Activated CD8-positive, alpha-beta memory T cell treated with anti-CD3 and anti-CD28 coated beads, Interleukin-2, amount 50 U/mL, for 4 hours (primary cell): ENCODE data around the gene P3H3.

Experiments used
- DNase-seq: peaks from one replicate; pipeline ENCODE4 v3.0.0-alpha.2; 2020

P3H3 gene

DNA sequence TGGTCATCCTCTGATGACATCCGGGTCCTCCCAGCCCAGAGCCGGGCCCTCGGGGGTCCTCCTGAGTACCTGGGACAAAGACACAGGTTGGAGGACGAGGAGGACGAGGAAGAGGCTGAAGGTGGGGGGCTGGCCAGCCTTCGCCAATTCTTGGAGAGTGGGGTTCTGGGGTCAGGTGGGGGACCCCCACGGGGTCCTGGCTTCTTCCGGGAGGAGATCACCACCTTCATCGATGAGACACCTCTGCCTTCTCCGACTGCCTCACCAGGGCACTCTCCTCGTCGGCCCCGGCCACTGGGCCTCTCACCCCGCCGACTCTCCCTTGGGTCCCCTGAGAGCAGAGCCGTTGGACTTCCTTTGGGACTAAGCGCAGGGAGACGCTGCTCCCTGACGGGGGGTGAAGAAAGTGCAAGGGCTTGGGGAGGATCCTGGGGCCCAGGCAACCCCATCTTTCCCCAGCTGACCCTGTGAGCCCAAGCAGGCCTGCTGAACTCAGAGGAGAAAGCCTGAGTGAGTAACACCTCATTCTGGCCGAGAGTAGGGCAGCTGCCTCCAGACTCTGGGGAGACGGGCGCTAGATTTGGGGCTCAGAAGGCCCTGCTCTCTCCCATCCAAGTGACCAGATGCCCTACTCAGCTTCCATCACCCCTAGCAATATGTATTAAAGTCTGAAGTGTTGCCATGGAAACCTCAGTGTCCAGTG lies 1.3 kb upstream of the P3H3 start:
- DNase-seq, result no peak

DNA sequence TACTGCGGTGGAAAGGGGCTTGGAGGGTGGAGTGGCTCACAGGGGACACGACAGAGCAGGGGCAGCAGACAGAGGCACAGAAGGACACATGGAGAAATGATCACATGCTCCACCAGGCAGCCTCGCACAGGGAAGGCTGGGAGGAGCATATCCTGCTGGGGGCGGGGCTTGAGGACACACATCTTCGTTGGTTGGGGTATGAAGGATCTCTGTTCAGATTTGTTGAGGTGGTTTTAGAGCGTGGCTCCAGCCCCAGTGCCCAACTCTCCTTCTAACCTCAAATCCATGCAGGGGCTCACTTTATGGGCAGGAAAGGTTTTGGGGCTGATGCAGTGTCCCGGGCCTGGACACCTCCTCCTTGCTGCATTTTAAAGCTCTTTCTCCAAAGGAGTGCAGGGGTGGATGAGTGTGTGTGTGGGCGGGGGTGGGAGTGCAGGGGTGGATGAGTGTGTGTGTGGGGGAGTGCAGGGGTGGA lies 733 bp upstream of the P3H3 start:
- peak; percentile 47 for DNase-seq

DNA sequence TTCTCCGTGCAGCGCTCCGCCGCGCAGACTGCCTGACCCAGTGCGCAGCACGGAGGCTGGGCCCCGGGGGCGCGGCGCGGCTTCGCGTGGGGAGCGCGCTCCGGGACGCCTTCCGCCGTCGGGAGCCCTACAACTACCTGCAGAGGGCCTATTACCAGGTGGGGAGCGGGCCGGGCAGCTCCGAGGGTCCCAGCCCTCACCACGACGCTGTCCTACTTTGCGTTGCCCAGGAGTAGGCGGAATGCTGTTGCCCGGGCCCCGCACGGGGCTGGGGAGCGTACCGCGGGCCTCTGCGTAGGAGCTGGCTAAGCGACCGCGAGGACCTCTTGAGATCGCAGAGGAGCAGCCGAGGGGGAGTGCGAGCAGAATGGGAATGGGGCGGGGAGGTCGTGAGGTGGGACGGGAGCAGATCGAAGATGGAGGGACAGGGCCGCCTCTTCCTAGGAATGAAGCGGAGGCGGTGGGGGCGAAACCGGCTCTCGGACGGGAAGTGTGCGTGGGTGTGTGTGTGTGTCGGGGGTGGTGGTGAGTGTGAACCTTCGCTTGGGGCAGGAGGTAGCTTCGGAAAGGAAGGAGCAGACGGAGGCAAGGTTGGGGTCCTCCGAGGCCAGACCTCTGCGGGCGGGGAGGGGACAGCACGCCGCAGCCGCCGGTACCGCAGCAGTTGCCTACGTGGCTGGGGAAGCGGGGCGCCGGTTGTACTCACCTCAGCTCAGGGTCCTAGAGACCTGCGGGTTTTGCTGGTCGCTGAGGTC lies 751 bp downstream of the P3H3 start:
- DNase-seq, result peak; percentile 46

DNA sequence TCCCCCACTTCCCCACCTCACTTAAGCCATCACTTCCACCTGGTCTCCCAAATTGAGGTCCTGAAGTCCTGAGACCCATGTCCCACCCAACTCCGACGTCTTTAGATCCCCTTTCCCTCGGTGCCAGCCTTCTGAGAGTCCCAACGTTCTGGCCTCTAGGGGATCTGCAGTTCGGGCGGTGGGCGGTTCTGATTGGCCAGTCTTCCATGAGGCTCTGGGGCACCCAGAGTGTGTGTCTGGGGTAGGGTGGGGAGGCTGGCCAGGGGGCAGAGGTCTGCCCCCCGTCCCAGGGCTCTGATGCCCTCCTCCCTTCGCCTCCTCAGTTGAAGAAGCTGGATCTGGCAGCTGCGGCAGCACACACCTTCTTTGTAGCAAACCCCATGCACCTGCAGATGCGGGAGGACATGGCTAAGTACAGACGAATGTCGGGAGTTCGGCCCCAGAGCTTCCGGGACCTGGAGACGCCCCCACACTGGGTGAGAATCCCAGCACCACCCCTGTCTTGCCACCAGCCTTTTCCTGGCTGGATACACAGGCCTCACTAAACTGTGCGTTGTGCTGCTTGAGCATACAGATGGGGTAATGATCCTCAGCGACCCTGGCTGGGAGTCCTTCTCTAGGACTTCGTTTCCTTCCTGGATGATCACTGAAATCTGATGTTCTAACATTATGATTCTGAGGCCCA lies 1.5 kb downstream of the P3H3 start:
- DNase-seq, result no peak

DNA sequence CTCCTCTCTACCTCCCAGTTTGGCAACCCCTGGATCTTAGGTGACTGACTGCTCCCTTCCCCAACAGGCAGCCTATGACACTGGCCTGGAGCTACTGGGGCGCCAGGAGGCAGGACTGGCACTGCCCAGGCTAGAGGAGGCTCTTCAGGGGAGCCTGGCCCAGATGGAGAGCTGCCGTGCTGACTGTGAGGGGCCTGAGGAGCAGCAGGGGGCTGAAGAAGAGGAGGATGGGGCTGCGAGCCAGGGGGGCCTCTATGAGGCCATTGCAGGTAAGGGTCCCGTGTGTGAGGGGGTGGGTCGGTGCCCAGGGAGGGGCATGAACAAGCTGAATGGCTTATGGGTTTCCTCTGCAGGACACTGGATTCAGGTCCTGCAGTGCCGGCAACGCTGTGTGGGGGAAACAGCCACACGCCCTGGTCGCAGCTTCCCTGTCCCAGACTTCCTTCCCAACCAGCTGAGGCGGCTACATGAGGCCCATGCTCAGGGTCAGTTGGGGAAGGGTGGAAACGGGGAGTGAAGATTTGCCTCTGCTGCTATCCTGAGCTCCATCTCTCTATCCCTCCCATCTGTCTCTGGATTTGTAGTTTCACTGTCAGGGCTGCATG lies 2.2 kb downstream of the P3H3 start:
- no peak for DNase-seq

DNA sequence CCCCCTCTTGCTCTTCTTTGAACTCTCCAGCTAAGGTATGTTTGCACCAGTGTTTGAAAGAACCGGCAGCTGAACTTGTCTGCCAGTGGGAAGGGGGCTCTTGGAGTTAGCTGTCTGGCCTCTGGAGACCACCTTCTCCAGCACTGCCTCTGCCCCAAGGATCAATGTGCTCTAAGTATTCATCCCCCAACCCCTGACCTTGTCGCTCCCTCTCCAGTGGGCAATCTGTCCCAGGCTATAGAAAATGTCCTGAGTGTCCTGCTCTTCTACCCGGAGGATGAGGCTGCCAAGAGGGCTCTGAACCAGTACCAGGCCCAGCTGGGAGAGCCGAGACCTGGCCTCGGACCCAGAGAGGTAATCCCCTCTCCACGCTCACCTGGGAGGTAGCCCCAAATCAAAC lies 2.8 kb downstream of the P3H3 start:
- DNase-seq, result no peak

DNA sequence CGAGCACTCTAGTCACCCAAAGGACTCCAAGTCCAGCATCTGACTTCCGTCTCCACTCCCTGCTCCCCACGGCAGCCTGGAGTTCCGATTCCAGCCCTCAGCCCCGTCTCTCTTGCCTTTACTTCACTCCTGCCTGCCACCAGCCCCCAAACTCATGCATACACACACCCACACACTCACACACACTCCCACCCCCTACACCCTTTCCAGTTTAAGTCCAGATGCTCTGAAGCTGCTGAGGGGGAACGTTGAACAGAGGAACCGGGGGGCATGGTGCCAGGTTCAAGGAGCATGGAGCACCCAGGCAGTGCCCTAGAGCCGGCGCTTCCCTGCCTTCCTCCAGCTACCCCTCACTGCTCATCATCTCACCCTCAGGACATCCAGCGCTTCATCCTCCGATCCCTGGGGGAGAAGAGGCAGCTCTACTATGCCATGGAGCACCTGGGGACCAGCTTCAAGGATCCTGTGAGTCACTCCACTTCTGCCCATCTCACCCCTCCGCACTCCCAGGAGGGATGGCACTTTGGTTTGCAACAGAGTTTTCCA lies 3.3 kb downstream of the P3H3 start:
- DNase-seq, result no peak

DNA sequence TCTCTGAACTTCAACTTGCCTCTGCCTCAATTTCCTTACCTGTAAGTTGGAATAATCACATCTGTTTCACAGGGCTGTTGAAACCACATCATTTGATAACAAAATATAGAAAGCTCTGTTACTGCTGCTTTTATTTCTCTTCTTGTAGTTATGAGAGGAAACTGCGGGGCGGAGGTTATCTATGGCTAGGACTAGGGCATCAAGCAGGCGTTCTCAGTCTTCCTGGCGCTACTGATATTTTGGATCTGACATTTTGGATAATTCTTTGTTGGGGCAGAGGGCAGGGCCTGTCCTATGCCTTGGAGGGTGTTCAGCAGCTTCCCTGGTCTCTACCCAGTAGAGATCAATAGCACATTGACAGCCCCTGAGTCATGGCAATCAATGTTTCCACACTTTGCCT lies 3.9 kb downstream of the P3H3 start:
- no peak for DNase-seq

DNA sequence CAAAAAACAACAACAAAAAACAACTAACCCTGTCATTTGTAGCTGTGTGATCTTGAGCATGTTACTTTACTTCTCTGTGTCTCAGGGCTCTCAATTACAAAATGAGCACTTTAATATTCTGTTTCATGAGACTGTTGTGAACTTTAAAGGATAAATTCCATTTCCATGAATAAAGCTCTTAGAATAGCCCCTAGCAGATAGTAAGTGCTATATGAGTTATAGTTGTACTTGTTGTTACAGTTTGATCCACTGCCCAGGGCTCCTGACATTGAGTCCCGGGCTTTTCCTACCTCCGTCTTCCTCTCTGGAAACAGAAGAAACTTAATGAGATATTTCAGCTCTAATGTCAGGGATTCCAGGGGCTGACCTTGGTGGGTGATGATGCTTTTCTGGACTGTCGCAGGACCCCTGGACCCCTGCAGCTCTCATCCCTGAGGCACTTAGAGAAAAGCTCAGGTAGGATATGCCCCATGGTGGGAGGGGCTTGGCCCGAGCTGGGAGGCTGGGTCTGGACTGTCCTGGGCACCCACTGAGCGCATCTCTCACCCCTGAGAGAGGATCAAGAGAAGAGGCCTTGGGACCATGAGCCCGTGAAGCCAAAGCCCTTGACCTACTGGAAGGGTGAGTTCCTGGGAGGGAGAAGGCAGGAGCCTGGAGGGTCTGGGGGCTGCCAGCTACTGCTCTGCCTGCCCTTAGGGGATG lies 5.1 kb downstream of the P3H3 start:
- no peak for DNase-seq

DNA sequence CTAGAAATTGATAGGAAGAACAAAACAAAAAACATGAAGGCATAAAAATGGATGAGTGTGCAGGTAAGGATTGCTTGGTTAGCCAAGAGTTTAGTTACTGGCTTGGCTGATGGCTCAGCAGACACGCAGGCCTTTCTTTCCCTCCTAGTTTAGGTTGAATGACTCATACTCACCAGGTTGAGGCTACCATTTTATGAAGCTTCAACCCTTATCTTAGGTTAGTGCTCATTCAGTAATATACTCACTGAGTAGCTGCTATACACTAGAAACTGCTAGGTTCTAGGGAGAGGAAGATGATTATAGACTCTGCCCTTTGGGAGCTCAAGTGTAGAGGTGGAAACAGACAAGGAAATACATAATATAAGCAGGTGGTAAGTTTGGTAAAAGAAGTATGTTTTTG lies 6.0 kb downstream of the P3H3 start:
- DNase-seq, result no peak

DNA sequence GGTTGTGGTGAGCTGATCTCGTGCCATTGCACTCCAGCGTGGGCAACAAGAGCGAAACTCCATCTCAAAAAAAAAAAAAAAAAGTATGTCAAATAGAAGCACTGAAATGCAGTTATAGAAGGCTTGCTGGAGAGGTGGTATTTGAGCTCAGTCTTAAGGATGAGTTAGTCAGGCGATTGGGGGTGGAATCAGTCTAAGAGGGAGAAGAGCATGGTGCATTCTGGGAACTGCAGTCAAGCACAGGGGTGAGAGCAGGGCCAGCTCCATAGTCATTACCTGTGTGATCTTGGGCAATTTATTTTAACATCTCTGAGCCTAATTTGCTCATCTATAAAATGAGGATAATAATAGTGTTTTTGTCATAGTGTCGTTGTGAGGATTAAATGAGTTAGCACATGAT lies 6.7 kb downstream of the P3H3 start:
- DNase-seq, result no peak

DNA sequence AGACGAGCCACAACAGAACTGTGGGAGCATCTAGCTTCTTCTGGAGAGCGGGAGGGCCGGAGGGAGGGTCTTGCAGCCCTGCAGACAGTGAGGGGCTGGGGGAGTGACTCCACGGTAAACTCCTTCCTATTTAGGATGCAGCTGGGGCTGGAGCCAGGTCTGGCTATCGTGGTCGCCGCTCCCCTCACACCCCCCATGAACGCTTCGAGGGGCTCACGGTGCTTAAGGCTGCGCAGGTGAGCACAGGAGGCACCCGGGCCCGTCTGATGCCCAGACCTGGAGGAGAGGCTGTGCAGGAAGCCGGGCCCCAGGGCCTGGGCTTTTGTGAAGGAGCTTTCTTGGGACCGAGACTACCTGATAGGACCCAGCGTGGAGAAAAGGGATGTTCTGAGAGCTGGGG lies 8.6 kb downstream of the P3H3 start:
- DNase-seq, result no peak

DNA sequence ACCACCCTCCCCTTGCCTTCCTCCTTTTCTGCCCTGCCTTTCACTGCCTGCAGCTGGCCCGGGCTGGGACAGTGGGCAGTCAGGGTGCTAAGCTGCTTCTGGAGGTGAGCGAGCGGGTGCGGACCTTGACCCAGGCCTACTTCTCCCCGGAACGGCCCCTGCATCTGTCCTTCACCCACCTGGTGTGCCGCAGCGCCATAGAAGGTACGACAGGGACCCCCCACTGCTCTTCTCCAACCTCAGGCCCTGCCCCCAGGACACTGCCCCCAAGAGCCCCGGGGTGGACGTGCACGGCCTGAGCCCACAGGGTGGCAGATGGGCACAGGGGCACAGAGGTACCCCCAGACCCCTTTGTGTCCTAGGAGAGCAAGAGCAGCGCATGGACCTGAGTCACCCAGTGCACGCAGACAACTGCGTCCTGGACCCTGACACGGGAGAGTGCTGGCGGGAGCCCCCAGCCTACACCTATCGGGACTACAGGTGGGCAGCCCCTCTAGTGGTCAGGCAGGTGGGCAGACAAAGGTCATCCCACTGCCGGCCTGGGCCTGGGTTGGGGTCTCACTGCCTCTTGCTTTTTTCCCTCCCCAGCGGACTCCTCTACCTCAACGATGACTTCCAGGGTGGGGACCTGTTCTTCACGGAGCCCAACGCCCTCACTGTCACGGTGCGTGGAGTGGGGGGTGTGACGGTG lies 9.3 kb downstream of the P3H3 start:
- DNase-seq, result no peak

DNA sequence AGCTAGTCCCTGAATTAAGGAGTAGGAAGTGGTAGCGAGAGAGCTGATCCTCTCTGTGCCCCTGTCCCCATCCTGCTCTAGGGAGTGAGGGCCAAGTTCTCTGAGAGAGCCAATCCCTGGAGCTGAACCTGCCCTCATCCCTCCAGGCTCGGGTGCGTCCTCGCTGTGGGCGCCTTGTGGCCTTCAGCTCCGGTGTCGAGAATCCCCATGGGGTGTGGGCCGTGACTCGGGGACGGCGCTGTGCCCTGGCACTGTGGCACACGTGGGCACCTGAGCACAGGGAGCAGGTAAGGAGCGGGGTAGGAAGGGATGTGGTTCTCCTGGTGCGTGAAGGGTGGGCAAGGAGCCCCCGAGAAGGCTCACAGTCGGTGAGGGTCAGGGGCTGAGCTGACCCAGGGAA lies 10.6 kb downstream of the P3H3 start:
- DNase-seq, result no peak

DNA sequence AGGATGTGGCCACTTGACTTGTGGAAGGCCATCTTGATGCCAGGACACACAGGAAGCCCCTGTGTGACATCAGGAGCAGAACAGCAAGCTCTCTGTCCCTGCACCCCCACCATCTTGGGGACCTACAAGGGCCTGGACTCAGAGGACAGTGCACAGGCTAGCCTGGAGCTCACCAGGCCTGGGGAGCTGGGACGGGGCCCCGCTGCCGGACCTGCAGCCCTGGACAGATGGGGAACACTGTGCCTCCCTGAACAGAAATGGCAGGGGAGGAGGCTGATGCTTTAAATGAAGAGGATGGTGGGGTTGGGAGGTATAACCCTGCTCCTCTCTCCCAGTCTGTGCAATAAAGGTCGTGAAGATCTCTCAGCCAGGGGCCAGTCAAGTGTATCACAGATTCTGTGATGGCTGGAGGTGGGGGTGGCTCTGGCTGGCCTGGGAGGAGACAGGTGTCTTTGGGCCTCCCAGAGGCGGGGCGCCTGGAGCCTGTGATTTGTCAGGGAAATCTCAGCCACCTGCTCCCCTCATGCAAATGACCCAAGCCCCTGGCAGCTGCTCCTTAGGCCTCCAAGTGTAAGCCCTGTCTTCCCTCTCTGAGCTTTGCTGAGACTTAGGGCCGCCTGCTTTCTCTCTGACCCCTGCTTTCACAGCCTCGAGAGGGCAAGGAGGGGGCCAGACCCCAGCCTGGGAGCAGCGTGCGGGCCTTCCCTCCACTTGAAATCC lies 11.4 kb downstream of the P3H3 start:
- no peak for DNase-seq

DNA sequence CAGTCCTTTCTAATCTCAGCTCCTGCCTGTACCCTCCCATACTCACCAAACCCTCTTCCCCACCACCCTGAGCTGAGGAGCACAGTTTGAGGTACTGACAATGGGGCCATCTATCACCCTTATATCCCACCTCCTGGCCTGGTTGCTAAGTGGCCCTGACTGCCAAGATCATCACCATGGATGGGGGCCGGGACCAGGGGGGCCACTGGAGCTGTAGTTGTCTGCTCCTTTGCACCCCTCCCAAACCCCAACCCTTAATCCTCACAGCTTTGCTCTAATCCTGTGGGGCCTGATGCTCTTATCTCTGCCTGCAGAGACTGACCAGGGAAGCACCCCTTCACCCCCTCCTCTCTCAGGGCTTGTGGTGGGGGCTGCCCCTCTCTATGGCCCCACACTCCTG lies 12.1 kb downstream of the P3H3 start:
- no peak for DNase-seq

DNA sequence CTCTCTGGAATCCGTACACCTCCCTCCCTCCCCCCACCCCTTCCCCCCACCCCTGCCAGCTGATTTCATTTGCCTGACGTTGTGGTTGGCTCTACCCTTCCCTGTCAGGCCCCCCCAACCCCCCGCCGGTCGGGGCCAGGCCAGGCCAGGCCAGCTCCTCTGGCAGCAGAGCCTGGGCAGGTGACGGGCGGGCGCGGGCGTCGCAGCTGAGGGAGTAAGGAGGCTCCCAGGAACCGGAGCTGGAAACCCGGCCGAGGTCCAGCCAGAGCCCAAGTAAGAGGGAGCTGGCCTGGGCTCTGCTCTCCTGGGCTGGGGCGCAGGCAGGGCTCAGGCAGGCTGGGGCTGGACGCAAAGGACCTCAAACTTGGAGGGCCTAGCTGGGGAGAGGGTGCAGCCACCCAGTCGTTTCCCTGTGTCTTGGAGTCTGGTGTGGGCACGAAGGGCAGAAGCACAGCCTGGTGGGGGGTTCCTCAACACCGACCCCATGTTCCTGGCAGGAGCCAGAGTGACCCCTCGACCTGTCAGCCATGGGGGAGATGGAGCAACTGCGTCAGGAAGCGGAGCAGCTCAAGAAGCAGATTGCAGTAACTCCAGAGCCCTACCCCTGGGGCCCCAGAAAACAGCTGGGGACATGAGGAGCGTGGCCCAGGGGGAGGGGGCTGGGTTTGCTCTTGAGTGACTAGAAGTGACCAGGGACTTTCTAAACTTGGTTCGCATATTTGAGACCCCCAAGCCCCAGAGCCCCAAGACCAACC lies 12.7 kb downstream of the P3H3 start, which contains the start of gene GNB3:
TSS of gene GNB3 (plus strand) at position 165 of the 755 bp plus-strand sequence. CDS start at position 528, 363 bp downstream.
- DNase-seq, result no peak

DNA sequence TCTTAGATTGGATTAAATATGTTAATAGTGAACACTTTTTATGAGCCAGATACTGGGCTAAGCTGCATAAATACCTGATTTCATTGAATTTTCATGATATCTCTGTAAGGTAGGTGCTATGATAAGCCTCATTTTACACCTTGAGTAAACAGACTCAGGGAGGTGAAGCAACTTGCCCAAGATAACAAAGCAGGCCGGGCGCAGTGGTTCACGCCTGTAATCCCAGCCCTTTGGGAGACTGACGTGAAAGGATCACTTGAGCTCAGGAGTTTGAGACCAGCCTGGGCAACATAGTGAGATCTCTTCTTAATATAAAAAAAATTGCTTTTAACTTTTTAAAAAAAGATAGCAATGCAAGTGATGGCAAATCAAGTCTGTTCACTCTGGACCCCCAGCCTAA lies 13.9 kb downstream of the P3H3 start:
- DNase-seq, result no peak

DNA sequence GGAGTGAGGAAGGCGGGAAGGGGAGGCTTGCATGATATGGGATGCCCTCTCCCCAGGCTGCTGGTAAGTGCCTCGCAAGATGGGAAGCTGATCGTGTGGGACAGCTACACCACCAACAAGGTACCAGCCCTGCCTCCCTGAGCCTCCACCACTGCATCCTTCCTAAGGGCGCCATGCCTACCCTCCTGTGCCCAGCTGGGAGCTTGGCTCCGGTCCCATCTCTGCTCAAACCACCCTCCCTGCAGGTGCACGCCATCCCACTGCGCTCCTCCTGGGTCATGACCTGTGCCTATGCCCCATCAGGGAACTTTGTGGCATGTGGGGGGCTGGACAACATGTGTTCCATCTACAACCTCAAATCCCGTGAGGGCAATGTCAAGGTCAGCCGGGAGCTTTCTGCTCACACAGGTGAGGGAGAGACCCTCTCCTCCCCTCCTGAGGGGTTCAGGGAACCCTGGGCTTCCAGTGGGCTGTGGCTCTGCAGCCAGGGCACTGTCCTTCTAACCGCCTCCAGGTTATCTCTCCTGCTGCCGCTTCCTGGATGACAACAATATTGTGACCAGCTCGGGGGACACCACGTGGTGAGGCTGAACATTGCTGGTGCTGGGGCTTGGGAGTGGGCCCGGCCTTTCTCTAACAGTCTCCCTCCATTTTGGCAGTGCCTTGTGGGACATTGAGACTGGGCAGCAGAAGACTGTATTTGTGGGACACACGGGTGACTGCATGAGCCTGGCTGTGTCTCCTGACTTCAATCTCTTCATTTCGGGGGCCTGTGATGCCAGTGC lies 15.1 kb downstream of the P3H3 start:
- DNase-seq, result no peak

DNA sequence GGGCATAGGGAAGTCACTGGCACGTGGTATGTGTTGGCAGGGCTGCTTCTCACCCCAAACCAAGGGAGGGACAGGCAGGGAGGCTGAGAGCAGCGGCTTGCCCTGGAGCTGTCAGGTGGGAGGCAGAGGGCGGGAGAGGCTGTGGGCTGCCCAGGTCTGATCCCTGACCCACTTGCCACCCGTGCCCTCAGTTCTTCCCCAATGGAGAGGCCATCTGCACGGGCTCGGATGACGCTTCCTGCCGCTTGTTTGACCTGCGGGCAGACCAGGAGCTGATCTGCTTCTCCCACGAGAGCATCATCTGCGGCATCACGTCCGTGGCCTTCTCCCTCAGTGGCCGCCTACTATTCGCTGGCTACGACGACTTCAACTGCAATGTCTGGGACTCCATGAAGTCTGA lies 17.2 kb downstream of the P3H3 start:
- DNase-seq, result no peak
